WI38 (cell line): Measurements from ENCODE around the gene TTLL6.

Experiments
- H3K4me3 ChIP-seq: 2 replicates; pipeline ENCODE4 v1.5.1; 2011; ENCODE audit warnings: low read depth, mild to moderate bottlenecking, control low read depth, low read length
- TF ChIP-seq, protein P1 (sequence below): IDR thresholded peaks from 2 replicates; pipeline ENCODE4 v1.5.1; 2012; ENCODE audit warnings: low read depth, mild to moderate bottlenecking, control low read depth, low read length

Gene TTLL6

DNA sequence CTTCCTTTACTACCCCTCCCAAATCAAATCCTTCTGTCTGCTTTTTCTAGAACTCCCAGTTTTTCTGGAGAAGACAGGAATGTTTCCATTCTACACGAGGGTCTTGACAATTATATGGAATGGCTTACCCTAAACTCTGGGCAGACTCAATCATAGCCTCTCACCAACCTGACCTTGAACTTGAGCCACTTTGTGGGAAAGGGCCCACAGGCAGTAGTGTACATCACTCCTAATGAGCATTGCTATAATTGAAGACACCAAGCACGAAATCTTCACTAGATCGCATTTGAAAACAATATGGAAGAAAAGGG, 86.8 kb downstream of the TTLL6 start:
- H3K4me3 ChIP-seq = no peak overlapping the region
- TF ChIP-seq, protein P1, sequence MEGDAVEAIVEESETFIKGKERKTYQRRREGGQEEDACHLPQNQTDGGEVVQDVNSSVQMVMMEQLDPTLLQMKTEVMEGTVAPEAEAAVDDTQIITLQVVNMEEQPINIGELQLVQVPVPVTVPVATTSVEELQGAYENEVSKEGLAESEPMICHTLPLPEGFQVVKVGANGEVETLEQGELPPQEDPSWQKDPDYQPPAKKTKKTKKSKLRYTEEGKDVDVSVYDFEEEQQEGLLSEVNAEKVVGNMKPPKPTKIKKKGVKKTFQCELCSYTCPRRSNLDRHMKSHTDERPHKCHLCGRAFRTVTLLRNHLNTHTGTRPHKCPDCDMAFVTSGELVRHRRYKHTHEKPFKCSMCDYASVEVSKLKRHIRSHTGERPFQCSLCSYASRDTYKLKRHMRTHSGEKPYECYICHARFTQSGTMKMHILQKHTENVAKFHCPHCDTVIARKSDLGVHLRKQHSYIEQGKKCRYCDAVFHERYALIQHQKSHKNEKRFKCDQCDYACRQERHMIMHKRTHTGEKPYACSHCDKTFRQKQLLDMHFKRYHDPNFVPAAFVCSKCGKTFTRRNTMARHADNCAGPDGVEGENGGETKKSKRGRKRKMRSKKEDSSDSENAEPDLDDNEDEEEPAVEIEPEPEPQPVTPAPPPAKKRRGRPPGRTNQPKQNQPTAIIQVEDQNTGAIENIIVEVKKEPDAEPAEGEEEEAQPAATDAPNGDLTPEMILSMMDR = no peak

DNA sequence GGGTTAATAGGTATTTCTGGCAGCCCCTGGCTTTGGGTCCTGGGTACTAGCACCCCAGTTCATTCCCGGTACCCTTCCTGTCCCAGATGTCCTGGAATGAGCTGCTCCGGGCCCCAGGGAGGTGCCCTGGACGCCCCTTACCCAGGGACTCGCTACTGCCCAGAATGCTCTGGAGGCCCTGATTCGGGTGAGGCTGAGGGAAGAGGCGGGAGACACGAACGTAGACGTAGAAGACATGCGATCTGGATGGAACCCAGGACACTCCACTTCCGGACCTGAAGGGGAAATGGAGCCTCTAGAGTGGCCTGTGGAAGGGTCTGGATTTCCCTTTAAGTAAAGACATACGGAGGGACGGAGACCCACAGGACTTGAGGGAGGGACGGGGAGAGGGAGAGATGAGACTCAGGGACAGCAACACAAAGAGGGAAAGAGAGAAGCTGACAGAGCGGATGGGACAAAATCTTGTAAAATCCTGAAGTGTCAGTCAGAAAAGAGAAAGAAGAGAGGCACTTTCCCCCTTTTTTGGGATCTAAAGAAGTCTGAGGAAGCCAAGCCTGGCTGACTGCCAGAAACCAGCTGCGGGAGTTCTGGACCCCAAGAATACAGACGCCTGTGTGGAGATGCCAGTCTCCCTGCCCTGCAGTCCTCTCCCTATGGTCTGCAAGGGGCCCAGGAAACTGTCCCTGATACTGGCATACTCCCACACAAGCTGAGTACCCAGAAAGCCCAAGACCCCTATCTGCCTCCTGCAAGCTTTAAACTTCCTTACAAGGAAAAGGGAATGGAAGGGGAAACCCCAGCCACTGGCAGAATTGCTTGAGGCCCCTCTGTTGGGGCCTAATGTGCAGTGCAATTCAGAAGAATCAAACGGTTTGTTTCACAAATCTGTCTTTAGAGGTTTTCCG, 87.4 kb downstream of the TTLL6 start:
- H3K4me3 ChIP-seq = no peak overlapping the region
- TF ChIP-seq, protein P1 = no peak

DNA sequence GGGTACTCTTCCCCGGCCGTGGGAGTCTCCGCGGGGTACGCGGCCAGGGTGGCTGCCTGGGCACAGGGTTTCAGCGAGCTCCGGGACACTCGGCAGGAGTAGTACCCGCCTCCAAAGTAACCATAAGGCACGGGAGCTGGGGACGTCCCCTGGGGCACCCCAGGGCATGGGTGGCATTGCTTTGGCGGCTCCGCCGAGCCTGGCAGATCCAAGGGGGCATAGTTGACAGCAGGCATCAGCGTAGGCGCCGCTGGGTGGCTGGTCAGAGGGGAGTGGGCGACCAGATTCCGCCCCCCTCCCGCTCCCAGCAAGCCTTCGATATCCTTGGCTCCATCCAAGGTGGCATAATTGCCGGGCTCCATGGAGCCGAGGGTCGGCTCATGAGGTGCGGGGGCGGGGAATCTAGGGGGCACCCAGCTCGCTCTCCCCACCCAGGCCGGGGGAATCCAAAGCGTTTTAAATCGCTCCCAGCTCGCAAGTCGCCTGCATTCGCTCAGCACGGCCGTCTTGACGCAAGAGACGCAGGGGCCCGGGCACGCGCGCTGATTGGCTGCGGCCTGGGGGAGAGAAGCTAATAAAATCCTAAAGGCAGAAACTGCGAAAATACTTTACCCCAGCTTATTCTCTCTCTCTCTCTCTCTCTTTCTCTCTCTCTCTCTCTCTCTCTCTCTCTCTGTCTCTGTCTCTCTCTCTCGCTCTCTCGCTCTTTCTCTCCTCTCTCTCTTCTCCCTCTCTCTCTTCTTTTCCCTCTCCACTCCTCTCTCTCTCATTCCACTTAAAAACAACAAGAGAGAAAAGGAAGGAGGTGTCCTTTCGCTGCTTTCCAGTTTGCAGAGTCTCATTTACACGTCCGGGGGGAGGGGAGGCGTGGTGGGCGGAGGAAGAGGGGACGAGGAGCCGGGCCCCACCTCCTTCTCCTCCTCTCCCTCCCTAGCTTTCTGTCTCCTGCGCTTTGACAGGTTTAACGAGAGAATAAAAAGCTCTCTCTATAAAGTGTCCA, 88.5 kb downstream of the TTLL6 start, which contains the start of gene HOXB13:
Gene HOXB13 (minus strand): TSS at position 519 of the 1,000 bp plus-strand sequence. CDS start 157 bp downstream, at position 362.
- peak within 1 kb of the TSS; percentile 22; the same call in 1 of the 2 replicates for H3K4me3 ChIP-seq
- TF ChIP-seq, protein P1 = no peak

DNA sequence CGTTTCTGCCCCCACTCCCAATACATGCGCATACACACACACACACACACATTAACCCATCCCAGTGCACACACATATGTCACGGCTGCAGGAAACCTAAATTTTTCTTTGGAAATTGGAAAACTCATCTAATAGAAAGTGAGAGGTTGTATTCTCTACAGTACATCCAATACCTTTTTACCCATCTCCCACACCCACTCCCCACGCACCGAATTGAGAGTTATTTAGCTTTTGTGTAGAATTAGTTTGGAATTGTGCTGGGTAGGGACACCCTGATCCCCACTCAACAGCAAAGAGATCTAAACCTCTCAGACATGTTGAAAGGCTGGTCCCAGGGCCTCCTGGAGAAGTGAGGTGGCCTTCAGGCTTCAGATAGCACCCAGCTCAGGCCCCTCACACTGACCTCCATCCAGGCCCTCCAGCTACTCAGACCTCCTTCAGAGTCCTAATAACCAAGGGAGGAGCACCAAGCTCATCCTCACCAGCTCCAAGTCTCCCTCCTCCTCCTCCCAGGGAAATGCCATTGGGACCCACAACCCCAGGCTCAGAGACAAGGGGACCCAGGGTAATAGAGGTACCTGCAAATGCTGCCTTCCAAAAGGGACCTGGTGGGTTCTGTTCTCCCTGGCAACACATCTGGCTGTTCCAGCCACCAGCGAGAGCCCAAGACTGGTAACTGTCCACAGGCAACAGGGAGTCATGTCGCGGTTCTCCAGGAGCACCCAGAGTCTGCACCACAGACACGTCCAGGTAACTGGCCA, 89.4 kb downstream of the TTLL6 start:
- H3K4me3 ChIP-seq = no peak overlapping the region
- TF ChIP-seq, protein P1 = no peak

DNA sequence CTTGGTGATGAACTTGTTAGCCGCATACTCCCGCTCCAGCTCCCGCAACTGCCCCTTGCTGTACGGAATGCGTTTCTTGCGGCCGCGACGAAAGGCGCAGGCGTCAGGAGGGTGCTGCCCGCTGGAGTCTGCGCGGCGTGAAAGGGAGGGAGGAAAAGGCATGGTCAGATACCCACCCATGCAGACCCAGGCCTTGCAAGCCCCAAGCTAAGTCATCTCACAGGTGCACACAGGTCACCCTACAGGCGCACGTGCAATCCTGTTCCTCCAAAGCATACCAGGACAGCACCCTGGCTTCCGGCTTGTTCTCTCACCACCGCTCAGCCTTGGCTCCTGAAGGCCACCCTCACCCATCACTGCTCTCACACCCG, 90.1 kb downstream of the TTLL6 start:
- H3K4me3 ChIP-seq = no peak overlapping the region
- TF ChIP-seq, protein P1 = no peak

DNA sequence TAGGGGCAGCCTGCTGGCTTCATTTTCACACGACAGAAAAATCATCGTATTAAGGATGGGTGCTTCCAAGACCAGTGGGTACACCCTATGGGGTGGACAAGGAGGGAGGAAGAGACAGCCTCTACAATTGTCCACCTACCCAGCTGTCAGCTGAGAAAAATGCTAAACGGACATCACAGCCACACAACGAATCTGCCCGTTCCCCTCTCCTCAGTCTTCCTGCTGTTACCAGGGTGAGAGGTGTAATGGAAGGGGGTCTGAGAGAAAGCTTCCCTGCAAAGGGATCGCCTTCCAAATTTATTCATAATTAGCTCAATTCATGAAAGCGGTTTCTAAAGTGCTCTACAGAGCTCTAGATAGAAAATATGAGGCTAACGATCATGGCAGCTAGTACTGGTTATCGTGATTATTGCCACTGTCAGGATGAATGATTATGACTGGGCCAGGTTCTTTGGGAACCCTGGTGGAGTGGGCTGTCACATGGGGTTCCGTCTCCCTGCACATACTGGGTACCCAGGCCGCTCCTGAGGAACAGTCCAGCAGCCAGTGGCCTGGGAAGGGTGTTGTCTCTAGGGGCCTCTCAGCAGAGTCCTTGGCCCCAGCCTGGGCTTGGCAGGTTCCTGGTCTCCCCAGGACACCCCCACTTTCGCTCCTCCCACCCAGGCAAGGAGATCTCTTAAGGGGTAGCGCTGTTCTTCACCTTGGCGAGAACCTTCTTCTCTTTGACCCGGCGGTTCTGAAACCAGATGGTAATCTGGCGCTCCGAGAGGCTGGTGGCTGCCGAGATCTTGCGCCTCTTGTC, 90.7 kb downstream of the TTLL6 start:
- no peak overlapping the region for H3K4me3 ChIP-seq
- TF ChIP-seq, protein P1 = no peak
